RWPE2 (cell line): ENCODE data around the gene LPO.

Source experiments
- ATAC-seq: fragments of 200-7000 bp; cut with Tn5 transposase; 3 replicates; pipeline ENCODE4 v1.9.1; 2021; ENCODE audit warnings: low read depth
- DNase-seq: peaks from one replicate; pipeline ENCODE4 v3.0.0-alpha.2; 2020; ENCODE audit warnings: low spot score
- H3K27ac ChIP-seq: fragments of 450-650 bp; 2 replicates; pipeline ENCODE4 v1.5.1; 2017; ENCODE audit warnings: mild to moderate bottlenecking; ENCODE audit not compliant: poor library complexity, severe bottlenecking
- H3K27me3 ChIP-seq: fragments of 250-450 bp; sonication (Bioruptor Pico); 2 replicates; pipeline ENCODE4 v1.5.1; 2021; ENCODE audit warnings: mild to moderate bottlenecking, moderate library complexity; ENCODE audit not compliant: insufficient read depth, poor library complexity, severe bottlenecking
- H3K36me3 ChIP-seq: fragments of 250-450 bp; sonication (Bioruptor Pico); 2 replicates; pipeline ENCODE4 v1.5.1; 2020; ENCODE audit warnings: low read depth, mild to moderate bottlenecking, moderate library complexity
- H3K4me1 ChIP-seq: fragments of 250-450 bp; sonication (Bioruptor Pico); 2 replicates; pipeline ENCODE4 v1.5.1; 2021; ENCODE audit warnings: mild to moderate bottlenecking, moderate library complexity; ENCODE audit not compliant: insufficient read depth, poor library complexity, severe bottlenecking
- H3K4me3 ChIP-seq: fragments of 250-450 bp; sonication (Bioruptor Pico); 2 replicates; pipeline ENCODE4 v1.5.1; 2021; ENCODE audit warnings: mild to moderate bottlenecking, moderate library complexity; ENCODE audit not compliant: severe bottlenecking
- H3K9me3 ChIP-seq: fragments of 250-450 bp; sonication (Bioruptor Pico); 2 replicates; pipeline ENCODE4 v1.5.1; 2021; ENCODE audit warnings: mild to moderate bottlenecking, moderate library complexity; ENCODE audit not compliant: severe bottlenecking
- CTCF ChIP-seq: fragments of 450-650 bp; IDR thresholded peaks from one replicate; pipeline ENCODE4 v1.5.1; 2017; ENCODE audit warnings: mild to moderate bottlenecking, moderate library complexity; ENCODE audit not compliant: poor library complexity, severe bottlenecking

Gene LPO

GRCh38 chr17:58308985-58309917 lies 70.9 kb downstream of the LPO start:
- Histone ChIP-seq H3K9me3 (no peaks in the 10 kb centered on the region), H3K27me3 (no peaks in the 10 kb centered on the region), H3K4me3 (no peak overlapping the region), H3K36me3 (no peaks in the 10 kb centered on the region), H3K4me1 (no peaks in the 10 kb centered on the region), H3K27ac (no peak overlapping the region)
- no peak for TF ChIP-seq CTCF
- no peak for DNase-seq
- no peak for ATAC-seq

- no peaks in the 10 kb centered on the region for H3K9me3 ChIP-seq
- no peaks in the 10 kb centered on the region for H3K4me1 ChIP-seq
- no peaks in the 10 kb centered on the region for H3K36me3 ChIP-seq
- no peak overlapping the region for H3K27ac ChIP-seq
- no peaks in the 10 kb centered on the region for H3K27me3 ChIP-seq
- no peak overlapping the region for H3K4me3 ChIP-seq
- TF ChIP-seq CTCF: no peak
- DNase-seq: no peak
- no peak for ATAC-seq
Observed at GRCh38 chr17:58309918-58310259, 71.5 kb downstream of the LPO start.

DNA sequence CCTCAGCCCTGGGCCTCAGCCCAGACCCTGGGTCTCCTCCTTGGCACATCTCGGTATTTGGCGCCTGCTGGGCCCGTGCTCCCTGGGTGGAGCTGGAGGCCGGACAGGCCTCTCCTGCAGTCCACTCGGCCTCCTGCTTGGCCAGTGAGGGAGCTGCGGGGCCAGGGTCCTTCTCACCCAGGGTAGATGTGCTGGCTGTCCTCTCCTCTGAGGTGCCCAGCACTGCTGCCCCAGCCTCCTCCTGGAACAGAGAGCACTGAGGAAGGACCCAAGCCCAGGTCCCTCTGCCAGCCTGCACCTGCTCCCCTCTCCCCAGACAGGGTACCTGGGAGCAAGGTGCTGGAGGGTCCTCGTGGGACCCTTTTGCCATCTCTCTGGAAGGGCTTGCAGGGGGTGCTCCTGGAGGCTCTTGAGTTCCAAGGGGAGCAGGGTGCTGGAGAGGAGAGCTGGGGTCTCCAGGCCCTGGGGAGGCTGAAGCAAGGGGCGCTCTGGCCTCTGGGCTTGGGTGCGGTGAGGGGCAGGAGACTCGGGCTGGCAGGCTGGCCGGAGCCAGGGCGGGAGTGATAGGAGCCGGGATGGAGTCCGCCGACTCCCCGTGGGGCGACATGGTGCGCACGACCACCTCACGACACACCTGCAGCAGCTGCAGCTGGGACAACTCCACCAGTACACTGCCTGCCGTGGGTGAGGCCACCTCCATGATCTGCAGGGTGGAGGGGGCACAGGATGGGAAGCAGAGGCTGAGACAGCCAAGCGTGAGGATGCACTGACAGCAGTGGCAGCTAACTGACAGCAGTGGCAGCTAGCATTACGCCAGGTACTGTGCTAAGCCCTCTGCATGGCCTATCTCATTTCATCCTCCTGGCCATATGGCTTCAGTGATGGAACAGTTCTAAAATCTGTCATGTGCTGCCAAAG lies 72.4 kb downstream of the LPO start:
- Histone ChIP-seq H3K36me3 (no peaks in the 10 kb centered on the region), H3K9me3 (no peaks in the 10 kb centered on the region), H3K27ac (no peak overlapping the region), H3K4me1 (no peaks in the 10 kb centered on the region), H3K4me3 (no peak overlapping the region), H3K27me3 (no peaks in the 10 kb centered on the region)
- DNase-seq (peak; percentile 66), ATAC-seq (peak; percentile 5; the same call in 1 of the 3 replicates)
- no peak for TF ChIP-seq CTCF

- Histone ChIP-seq H3K4me3 (no peak overlapping the region), H3K4me1 (no peaks in the 10 kb centered on the region), H3K27ac (no peak overlapping the region), H3K9me3 (no peaks in the 10 kb centered on the region), H3K36me3 (no peaks in the 10 kb centered on the region), H3K27me3 (no peaks in the 10 kb centered on the region)
- TF ChIP-seq CTCF: no peak
- peak; percentile 66 for DNase-seq
- ATAC-seq: no peak
Observed at GRCh38 chr17:58311429-58311894, 73.1 kb downstream of the LPO start.
